Activated T-helper 17 cell treated with anti-CD3 and anti-CD28 coated beads, Interleukin-2, amount 50 U/mL, for 72 hours (primary cell): Measurements from ENCODE around the gene SLC13A5. TPM values are rescaled to one million over a fixed set of nuclear protein-coding genes. Genes with fewer than 3 reads are reported as not detected.

Experiments used
- ATAC-seq: fragments of 150-1000 bp; cut with Tn5 transposase; replicated peaks from 2 replicates; pipeline ENCODE4 v1.10.0; 2021; ENCODE audit warnings: mild to moderate bottlenecking, moderate library complexity
- H3K27ac Mint-ChIP-seq: one replicate; pipeline ENCODE4 v1.8.0; 2022; ENCODE audit warnings: mixed read lengths
- H3K27me3 Mint-ChIP-seq: one replicate; pipeline ENCODE4 v1.8.0; 2022; ENCODE audit warnings: mixed read lengths
- H3K36me3 Mint-ChIP-seq: one replicate; pipeline ENCODE4 v1.8.0; 2022; ENCODE audit warnings: low read depth, mild to moderate bottlenecking, mixed read lengths
- H3K4me1 Mint-ChIP-seq: one replicate; pipeline ENCODE4 v1.8.0; 2022; ENCODE audit warnings: mixed read lengths
- H3K4me3 Mint-ChIP-seq: one replicate; pipeline ENCODE4 v1.8.0; 2022; ENCODE audit warnings: mild to moderate bottlenecking, mixed read lengths
- H3K9me3 Mint-ChIP-seq: one replicate; pipeline ENCODE4 v1.8.0; 2022; ENCODE audit warnings: mixed read lengths
- total RNA-seq, 2 donors: library from RNA; stranded (reverse); gene quantifications; one replicate each; pipeline ENCODE4 v1.2.3, GENCODE V29; 2022

The SLC13A5 gene
- total RNA-seq, 2 donors from 2014 or later: not detected

DNA sequence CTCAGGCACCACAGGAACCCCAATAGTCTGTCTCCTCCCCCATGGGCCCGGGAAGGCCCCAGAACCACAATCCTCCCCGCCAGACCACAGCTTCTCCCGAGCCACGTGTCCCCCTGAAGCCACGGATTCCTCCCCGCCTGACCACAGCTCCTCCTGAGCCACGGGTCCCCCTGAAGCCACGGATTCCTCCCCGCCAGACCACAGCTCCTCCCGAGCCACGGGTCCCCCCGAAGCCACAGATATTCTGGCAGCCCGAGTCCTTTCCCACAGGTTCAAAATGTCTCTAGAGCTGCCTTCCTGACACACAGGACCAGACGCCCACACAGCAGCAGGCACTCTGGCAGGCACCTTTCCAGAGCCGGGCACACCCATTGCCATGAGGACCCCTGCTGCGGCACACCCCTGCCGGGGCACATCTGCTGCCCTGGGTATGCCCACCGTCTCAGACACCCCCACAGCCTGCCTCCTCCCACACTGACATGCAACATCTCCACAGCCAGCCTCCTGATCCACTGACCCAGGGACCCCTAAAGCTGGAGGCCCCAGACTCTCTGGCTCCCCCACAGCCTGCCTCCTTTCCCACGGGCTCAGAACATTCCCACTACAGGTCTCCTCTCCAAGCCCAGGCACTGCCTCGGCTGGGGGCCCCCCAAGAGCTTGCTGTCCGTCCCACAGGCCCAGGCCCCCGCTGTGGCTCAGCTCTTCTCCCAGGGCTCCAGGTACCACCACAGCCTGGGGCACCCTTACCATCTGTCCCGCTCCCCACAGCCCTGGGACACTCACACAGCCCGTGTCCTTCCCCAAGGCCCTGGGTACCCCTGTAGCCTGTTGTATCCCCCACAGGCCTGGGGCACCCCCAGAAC lies 74.9 kb downstream of the SLC13A5 start:
- peak overlapping the region; percentile 98 for H3K27ac Mint-ChIP-seq
- peak overlapping the region; percentile 99 for H3K4me3 Mint-ChIP-seq
- no peak for ATAC-seq
- H3K27me3 Mint-ChIP-seq: no peaks in the 10 kb centered on the region
- H3K36me3 Mint-ChIP-seq: peaks cover 48% of the 10 kb centered on the region
- H3K4me1 Mint-ChIP-seq: peaks cover 14% of the 10 kb centered on the region
- no peaks in the 10 kb centered on the region for H3K9me3 Mint-ChIP-seq

DNA sequence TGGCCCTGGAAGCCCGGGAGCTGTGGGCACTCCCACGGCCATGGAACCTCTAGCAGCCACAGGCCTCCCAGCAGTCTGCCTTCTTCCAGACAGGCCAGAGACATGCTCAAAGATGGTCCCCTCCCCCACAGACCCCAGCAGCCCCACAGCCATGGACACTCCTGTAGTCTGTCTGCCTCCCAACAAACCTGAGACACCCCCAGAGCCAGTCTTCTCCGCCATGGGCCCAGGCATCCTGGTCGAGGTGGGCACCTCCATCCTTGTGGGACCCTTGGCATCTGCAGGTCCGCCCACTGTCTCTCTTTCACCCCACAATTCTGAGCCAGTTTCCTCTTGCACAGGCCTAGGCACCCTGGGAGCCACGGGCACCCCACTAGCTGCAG lies 75.7 kb downstream of the SLC13A5 start:
- peaks cover 9% of the 10 kb centered on the region for H3K4me1 Mint-ChIP-seq
- no peak for ATAC-seq
- H3K9me3 Mint-ChIP-seq: no peaks in the 10 kb centered on the region
- H3K27ac Mint-ChIP-seq: peak overlapping the region; percentile 64
- no peak overlapping the region for H3K4me3 Mint-ChIP-seq
- H3K27me3 Mint-ChIP-seq: no peaks in the 10 kb centered on the region
- peaks cover 48% of the 10 kb centered on the region for H3K36me3 Mint-ChIP-seq

- Mint-ChIP-seq H3K36me3 (peaks cover 48% of the 10 kb centered on the region), H3K9me3 (no peaks in the 10 kb centered on the region), H3K4me3 (no peak overlapping the region), H3K27ac (no peak overlapping the region), H3K27me3 (no peaks in the 10 kb centered on the region), H3K4me1 (peaks cover 6% of the 10 kb centered on the region)
- no peak for ATAC-seq
These were observed 76.3 kb downstream of the SLC13A5 start for GRCh38 chr17:6636616-6637457.

DNA sequence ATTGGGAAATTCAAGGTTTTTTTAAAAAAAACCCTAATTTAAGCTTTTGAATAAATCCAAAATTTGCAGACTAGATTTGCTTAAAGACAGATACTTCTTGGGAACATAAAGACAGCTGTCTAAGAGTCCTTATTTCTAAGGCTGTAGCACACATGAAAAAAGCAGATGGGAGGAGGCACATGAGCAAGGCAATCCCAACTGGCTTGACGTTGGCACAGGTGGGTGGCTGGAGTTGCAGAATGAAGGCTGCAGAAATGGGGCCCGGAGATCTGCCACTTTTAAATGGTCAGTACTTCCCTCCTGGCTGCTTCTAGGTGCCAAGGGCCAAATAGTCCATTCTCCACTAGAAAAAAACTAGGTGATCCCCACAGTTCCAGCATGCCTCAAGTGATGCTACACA lies 77.1 kb downstream of the SLC13A5 start:
- Mint-ChIP-seq H3K27me3 (no peaks in the 10 kb centered on the region), H3K4me3 (no peak overlapping the region), H3K4me1 (peaks cover 10% of the 10 kb centered on the region), H3K36me3 (peaks cover 48% of the 10 kb centered on the region), H3K9me3 (no peaks in the 10 kb centered on the region), H3K27ac (no peak overlapping the region)
- ATAC-seq: no peak

Other genes starting within 250 kb of the SLC13A5 start
- gene PITPNM3, start 156.8 kb downstream of the SLC13A5 start, total RNA-seq: 1 to 10 TPM in 1 of 2 donors, under 1 TPM in 1; 0.73 to 1.4 TPM
- gene KIAA0753, start 72.7 kb downstream of the SLC13A5 start, total RNA-seq: 10 to 100 TPM; 17.6 to 24.2 TPM
- gene TXNDC17, start 72.3 kb downstream of the SLC13A5 start, total RNA-seq: 100 to 1,000 TPM; 114 to 160 TPM
- gene MED31, start 61.8 kb downstream of the SLC13A5 start, total RNA-seq: 10 to 100 TPM; 17.5 to 20.2 TPM
- 1 to 10 TPM; 1.1 to 3.0 TPM for gene C17orf100, start 61.6 kb downstream of the SLC13A5 start, total RNA-seq
- gene XAF1, start 42.7 kb upstream of the SLC13A5 start, total RNA-seq: 10 to 100 TPM; 10.1 to 15.4 TPM
- under 1 TPM in 1 of 2 donors, not detected in 1; 0.24 TPM for gene FBXO39, start 62.8 kb upstream of the SLC13A5 start, total RNA-seq
- gene TEKT1, start 118.4 kb upstream of the SLC13A5 start, total RNA-seq: not detected